ENCODE data around the gene IFT57. TPM values are rescaled to one million over a fixed set of nuclear protein-coding genes. Genes with fewer than 3 reads are reported as not detected.

The IFT57 gene
- total RNA-seq, 2 experiments from 2014 or later, result 44.2 to 47.7 TPM

GRCh38 chr3:108131475-108132134 lies 90.6 kb downstream of the IFT57 start:
- ChIA-PET CTCF (interaction anchor here (1.0 to 1.8 kb wide), 2 partner anchors 31 to 43 kb away, joined by 3 to 6 read pairs; no protein-coding TSS in a partner anchor), POLR2A (interaction anchor here (1.4 to 2.1 kb wide), 2 partner anchors 13 to 42 kb away, joined by 3 to 11 read pairs; no protein-coding TSS in a partner anchor)

DNA sequence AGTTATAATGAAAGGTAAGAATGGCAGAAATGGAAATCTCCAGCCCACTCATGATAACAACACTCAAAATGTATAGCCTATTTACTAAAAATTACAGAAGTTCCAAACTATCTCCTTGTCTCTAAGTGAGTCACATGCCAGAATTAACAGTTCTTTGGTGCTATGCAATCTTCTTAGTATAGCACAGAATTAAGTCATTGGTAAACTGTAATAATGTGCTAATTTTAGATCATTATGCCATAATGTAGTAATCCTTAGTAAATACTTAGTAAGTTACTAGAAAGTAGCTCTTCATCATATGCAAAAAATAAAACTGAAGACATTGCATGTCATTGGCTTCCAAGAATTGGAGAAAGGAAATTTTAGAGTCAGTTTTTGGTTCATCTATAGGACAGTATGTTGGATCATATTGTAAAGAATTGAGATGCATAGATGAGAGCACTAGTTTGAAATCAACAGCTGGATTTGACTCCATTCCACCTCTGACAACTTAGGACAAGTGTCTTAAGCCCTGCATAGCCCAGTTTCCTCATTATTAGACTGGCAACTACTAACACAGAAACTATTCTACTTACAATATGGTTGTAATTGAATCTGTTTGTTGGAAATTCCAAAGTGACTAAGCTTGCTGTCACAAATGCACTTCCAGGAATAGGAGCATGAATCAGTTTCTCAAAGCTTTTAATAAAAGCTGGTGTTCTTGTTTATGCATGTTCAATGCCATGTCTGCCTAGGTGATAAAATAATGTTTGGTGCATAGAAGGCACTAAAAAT lies 91.3 kb downstream of the IFT57 start:
- ChIA-PET POLR2A (interaction anchor here (0.6 to 2.1 kb wide), 4 partner anchors 12 to 707 kb away, joined by 3 to 11 read pairs (median 5); no protein-coding TSS in a partner anchor), CTCF (interaction anchor here (1.0 to 1.8 kb wide), 2 partner anchors 30 to 42 kb away, joined by 3 to 6 read pairs; no protein-coding TSS in a partner anchor)

GRCh38 chr3:108130236-108130635 lies 92.0 kb downstream of the IFT57 start:
- ChIA-PET CTCF (interaction anchor here (1.8 kb wide), 1 partner anchor 41 kb away, joined by 6 read pairs; no protein-coding TSS in a partner anchor), POLR2A (interaction anchor here (0.6 to 2.1 kb wide), 4 partner anchors 12 to 708 kb away, joined by 3 to 11 read pairs (median 5); no protein-coding TSS in a partner anchor)

DNA sequence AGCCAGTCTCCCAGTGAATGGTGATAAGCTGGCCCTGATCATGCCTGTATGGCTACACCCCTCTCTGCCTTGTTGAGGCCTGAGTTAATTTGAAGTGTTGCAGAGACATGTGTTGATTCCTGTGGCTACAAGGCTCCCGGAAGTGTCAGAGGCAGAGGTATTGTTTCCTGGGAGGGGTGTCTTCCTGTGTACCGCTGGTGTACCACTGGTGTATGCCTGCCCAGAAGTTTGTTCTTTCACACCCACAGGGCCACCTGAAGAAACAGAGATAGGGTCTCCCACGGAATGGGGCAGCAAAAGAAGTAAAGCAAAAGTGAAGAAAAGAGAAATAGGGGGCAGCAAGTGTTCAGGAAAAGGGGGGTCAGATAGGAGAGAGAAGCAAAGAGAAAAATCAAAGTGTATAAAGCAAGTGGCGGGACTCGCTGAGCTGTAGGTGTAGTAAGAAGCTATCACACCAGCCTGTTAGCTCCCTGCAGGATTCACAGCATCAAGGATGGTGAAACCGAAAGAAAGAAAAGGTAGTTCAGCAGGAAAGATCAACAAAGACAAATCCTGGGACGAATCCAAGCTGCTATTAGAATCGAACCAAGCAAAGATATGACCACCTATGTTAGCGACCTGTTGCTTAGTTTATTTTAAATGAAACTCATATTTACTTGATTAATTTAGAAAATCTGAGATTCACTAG lies 94.8 kb downstream of the IFT57 start:
- POLR2A ChIA-PET, result interaction anchor here (0.6 to 3.8 kb wide), 4 partner anchors 38 to 277 kb away, joined by 3 to 31 read pairs (median 9); partner anchors contain the start of gene IFT57
- CTCF ChIA-PET, result interaction anchor here (3.1 kb wide), 1 partner anchor 38 kb away, joined by 13 read pairs; no protein-coding TSS in a partner anchor

DNA sequence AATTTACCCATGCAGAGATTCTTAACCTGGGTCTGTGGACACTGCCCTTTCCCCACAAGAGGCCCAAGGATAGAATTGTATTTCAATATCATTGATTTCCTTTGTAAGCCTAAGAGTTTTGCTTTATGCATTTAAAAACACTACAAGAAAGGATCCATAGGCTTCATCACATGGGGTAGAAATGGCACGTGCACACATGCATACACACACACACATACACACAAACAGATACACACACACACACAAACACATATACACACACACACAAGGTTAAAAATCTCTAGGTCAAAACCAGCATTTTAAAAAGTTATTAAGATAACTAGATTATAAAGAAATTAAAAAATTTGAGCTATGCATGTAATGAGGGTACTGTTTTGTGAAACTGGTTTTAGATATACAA lies 95.9 kb downstream of the IFT57 start:
- CTCF ChIA-PET, result interaction anchor here (3.1 kb wide), 1 partner anchor 37 kb away, joined by 13 read pairs; no protein-coding TSS in a partner anchor
- POLR2A ChIA-PET, result interaction anchor here (0.5 to 3.8 kb wide), 8 partner anchors 18 to 708 kb away, joined by 3 to 31 read pairs (median 5); partner anchors contain the start of gene IFT57

DNA sequence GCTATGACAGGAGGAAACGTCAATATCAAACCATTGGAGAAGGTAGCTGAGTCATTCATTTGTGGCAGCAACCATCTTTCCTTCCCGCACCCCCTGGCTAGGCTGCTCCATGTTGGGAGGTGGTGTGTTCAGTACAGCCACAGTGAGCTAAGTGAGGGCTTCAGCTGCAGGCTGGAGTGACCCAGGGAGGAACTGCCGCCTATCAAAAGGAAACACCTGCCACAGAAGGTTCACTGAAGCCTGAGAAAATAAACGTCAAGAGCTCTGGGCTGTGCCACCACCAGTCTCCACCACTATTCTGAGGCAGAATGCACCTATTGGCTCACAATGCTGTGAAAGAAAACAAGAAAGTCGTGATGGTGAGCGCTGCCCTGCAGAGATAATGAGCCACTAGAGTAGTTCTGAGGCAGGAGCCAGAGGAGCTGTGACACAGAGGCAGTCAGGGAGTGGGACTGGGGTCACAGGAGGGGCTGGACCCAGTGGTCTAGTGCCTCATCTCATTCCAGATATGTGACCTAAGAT lies 96.6 kb downstream of the IFT57 start:
- ChIA-PET CTCF (interaction anchor here (3.1 kb wide), 1 partner anchor 36 kb away, joined by 13 read pairs; no protein-coding TSS in a partner anchor), POLR2A (interaction anchor here (0.5 to 3.8 kb wide), 8 partner anchors 18 to 428 kb away, joined by 3 to 31 read pairs (median 5); partner anchors contain the start of gene IFT57)

- CTCF ChIA-PET, result interaction anchor here (3.1 kb wide), 1 partner anchor 36 kb away, joined by 13 read pairs; no protein-coding TSS in a partner anchor
These were observed 97.1 kb downstream of the IFT57 start for GRCh38 chr3:108125153-108125543.

GRCh38 chr3:108124337-108125152 lies 97.7 kb downstream of the IFT57 start:
- POLR2A ChIA-PET, result interaction anchor here (1.4 kb wide), 1 partner anchor 35 kb away, joined by 11 read pairs; no protein-coding TSS in a partner anchor
- CTCF ChIA-PET, result interaction anchor here (0.6 to 1.4 kb wide), 2 partner anchors 26 to 139 kb away, joined by 3 to 6 read pairs; no protein-coding TSS in a partner anchor

More at GRCh38 chr3:108125153-108125543, 97.1 kb downstream of the IFT57 start:
- POLR2A ChIA-PET, result interaction anchor here (0.7 to 3.8 kb wide), 5 partner anchors 33 to 218 kb away, joined by 3 to 31 read pairs (median 4); no protein-coding TSS in a partner anchor

DNA sequence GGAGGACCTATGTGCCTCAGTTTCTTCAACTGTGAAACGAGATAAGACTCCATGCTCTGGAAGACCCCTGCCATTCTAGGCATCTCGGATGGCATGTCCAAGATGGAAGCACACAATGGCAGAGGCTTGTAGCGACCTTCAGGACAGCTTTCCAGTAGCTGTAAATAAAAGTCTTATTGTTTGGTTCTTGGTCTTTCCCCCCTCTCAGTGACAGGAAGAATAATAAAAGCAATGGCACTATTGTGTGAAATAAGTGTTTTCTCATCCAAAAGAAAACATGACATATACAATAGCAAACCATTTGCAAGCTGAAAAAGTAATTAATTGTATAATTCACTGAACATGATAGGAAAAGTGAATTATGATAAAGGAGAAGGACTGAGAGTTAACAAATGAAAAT lies 98.9 kb downstream of the IFT57 start:
- ChIA-PET CTCF (interaction anchor here (1.4 kb wide), 1 partner anchor 138 kb away, joined by 3 read pairs; no protein-coding TSS in a partner anchor), POLR2A (interaction anchor here (1.4 kb wide), 1 partner anchor 34 kb away, joined by 11 read pairs; no protein-coding TSS in a partner anchor)

DNA sequence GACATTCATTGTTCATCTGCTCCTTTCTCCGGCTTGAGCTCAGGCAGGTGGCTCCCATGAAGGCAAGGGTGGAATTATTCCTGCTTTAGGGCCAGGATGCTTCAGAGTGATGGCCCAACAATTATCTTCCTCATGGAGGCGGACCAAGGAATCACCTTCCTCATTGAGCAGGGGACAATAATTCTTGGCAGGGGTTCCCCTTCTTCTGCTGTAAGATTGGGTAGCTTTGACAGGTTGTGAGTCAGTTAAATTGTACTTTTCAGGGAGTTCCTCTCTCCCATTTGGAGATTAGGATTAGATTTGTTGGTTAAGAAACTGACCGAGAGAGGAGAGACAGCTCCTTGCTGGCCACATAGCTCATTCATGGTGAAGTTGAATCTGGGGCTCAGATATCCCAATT lies 99.9 kb downstream of the IFT57 start:
- ChIA-PET CTCF (interaction anchor here (1.0 to 1.7 kb wide), 2 partner anchors 284 to 355 kb away, joined by 3 to 4 read pairs; no protein-coding TSS in a partner anchor), POLR2A (interaction anchor here (0.6 kb wide), 1 partner anchor 32 kb away, joined by 3 read pairs; no protein-coding TSS in a partner anchor)

DNA sequence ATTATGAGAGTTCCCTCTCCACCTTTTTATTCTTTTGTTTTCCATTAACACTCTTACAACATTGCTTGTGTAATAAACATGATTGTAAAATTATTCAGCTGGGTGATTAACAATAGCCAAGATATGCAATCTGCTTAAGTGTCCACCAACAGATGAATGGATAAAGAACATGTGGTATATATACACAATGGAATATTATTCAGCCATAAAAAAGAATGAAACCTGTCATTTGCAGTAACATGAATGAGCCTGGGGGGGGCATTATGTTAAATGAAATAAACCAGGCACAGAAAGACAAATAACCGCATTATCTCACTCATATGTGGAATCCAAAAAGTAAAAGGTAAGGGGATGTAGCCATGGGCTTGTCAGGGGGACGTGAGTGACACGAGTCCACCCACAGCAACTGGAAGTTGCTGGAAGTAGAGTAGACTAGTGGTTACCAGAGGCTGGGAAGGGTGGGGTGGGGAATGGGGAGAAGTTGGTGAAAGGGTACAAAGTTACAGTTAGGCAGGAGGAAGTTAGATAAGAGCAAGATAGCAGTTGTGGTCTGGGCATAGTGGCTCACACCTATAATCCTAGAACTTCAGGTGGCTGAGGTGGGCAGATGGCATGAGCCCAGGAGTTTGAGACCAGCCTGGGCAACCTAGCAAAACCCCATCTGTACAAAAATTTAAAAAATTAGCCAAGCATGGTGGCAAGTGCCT lies 102.7 kb downstream of the IFT57 start:
- ChIA-PET CTCF (no interaction called here), POLR2A (interaction anchor here (1.4 kb wide), 1 partner anchor 11 kb away, joined by 3 read pairs; no protein-coding TSS in a partner anchor)

DNA sequence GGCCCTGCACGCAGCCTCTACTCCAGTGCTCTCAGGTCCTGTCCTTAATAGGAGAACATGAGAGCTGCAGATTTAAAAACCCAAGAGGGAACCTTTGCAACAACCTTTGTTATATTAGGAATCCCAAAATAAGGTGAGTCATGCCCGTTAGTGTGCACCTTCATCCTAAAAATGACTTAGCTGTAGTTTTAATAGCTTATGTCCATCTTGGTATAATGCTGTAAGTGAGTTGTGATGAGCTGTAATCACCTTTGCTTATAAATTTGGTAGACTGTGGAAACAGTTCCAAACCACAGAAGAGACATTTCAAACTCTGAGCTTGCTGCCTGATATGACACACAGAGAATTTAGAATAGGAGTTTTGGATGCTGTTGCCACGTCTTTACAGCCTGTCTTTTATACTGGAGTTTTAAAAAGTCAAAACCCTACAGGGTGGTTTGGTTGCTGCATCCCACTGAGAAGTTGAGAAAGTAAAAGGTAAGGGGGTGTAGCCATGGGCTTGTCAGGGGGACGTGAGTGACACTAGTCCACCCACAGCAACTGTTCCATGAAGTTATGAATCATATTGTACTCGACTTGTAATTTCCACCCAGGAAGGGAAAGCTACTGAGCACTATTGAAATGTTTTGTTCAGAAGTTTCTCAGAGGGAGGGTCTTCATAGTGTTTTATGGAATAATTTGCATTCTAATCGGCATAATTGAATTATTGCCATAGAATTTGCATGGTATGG lies 104.0 kb downstream of the IFT57 start:
- POLR2A ChIA-PET, result interaction anchor here (1.0 to 1.4 kb wide), 3 partner anchors 13 to 29 kb away, joined by 3 to 5 read pairs (median 4); no protein-coding TSS in a partner anchor
- CTCF ChIA-PET, result interaction anchor here (0.9 to 1.5 kb wide), 3 partner anchors 17 to 191 kb away, joined by 3 to 4 read pairs (median 3); no protein-coding TSS in a partner anchor

- POLR2A ChIA-PET, result interaction anchor here (1.3 kb wide), 1 partner anchor 27 kb away, joined by 4 read pairs; no protein-coding TSS in a partner anchor
- CTCF ChIA-PET, result interaction anchor here (1.1 to 1.5 kb wide), 2 partner anchors 16 to 25 kb away, joined by 3 to 4 read pairs; no protein-coding TSS in a partner anchor
These were observed 104.9 kb downstream of the IFT57 start for GRCh38 chr3:108117241-108117775.

DNA sequence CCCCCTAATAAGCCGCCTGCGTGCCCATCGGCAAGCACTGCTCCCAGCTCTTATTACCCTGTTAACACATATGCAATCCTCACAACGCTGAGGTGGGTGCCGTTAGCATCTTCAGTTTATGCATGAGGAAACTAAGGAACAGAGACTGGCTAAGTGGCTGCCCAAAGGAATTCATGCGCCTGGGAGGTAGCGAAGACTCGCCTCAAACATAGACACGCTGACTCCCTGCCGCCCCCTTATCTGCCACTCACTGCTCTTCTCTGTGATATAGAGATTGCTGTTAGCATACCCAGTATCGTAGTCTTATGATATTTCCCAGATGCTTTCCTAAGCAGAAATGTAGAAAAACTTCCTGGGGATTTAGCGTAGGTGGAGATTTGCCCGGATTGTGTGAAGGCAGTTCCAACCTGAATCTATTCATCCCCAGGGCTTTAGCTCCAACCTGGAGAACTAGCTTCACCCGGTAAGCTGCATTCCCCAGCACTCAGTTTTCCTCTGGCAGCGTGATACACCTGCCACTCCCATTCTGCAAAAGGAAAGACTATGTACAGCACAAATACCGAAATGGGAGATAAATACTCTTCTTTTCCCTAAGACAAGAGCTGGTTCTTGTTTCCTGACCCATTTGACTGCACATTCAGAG lies 107.7 kb downstream of the IFT57 start:
- POLR2A ChIA-PET, result no interaction called here
- CTCF ChIA-PET, result no interaction called here

DNA sequence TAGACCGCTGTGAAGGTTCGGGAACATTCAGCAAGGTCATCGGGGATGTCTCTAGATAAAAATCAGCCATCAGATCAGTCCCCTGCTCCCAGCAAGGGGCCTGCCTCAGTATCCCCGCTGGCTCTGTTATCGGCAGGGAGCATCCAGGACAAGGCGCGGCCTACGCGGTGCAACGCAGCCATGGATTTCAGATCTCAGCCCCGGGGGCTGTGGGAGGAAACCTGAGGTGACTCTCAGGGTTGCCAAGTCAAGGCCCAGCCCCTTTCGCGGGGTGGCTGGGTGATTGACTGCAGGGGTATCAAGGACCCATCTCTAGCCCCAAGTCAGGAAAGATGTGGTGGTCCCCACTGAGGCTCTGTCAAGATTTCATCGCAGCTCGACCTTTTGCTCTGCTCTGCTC lies 108.2 kb downstream of the IFT57 start:
- CTCF ChIA-PET, result no interaction called here
- POLR2A ChIA-PET, result no interaction called here

Data from activated CD8-positive, alpha-beta memory T cell treated with anti-CD3 and anti-CD28 coated beads for 36 hours (primary cell).